IPS-15b (cell line): Measurements from ENCODE around the gene CAPN2.

Experiments
- H3K27me3 ChIP-seq: one replicate; pipeline ENCODE4 v1.6.1; 2013; ENCODE audit warnings: low read length; ENCODE audit not compliant: control insufficient read depth, insufficient read depth
- H3K36me3 ChIP-seq: one replicate; pipeline ENCODE4 v1.6.1; 2013; ENCODE audit warnings: low read length; ENCODE audit not compliant: control insufficient read depth, insufficient read depth
- H3K4me1 ChIP-seq: one replicate; pipeline ENCODE4 v1.6.1; 2013; ENCODE audit warnings: mild to moderate bottlenecking, low read length; ENCODE audit not compliant: control insufficient read depth, insufficient read depth
- H3K4me3 ChIP-seq: one replicate; pipeline ENCODE4 v1.5.1; 2013; ENCODE audit warnings: low read depth, low read length
- H3K9ac ChIP-seq: one replicate; pipeline ENCODE4 v1.6.1; 2013; ENCODE audit warnings: low read depth, mild to moderate bottlenecking, low read length
- H3K9me3 ChIP-seq: one replicate; pipeline ENCODE4 v1.6.1; 2013; ENCODE audit warnings: mild to moderate bottlenecking, low read length; ENCODE audit not compliant: control insufficient read depth, insufficient read depth

CAPN2 gene

DNA sequence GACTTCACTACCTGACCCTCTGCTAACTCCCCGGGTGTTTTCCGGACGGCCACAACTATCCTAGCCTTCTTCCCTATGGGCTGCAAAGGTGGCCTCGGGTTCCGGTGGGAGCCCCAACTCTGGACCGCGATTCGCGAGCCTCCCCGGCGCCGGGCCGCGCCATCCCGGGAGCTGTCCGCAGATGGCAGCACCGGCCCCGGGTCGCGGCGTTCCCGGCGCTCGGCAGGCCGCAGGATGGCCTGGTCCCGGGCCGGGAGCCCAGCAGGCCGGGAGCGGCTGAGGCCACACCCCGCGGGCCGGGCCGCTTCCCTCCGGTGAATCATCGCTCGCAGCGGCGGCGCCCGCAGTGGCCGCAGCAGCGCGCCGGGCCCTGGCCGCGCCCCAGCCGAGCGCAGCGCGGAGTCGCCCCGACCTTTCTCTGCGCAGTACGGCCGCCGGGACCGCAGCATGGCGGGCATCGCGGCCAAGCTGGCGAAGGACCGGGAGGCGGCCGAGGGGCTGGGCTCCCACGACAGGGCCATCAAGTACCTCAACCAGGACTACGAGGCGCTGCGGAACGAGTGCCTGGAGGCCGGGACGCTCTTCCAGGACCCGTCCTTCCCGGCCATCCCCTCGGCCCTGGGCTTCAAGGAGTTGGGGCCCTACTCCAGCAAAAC lies at the start of gene CAPN2:
Gene CAPN2 (plus strand): TSS at position 346 of the 656 bp plus-strand sequence. CDS start 102 bp downstream, at position 448.
- Histone ChIP-seq H3K4me1 (peaks cover 14% of the 10 kb centered on the region), H3K36me3 (no peaks in the 10 kb centered on the region), H3K4me3 (peak within 1 kb of the TSS; percentile 68), H3K9ac (peak within 1 kb of the TSS; percentile 60), H3K9me3 (no peaks in the 10 kb centered on the region), H3K27me3 (peaks cover 46% of the 10 kb centered on the region)

DNA sequence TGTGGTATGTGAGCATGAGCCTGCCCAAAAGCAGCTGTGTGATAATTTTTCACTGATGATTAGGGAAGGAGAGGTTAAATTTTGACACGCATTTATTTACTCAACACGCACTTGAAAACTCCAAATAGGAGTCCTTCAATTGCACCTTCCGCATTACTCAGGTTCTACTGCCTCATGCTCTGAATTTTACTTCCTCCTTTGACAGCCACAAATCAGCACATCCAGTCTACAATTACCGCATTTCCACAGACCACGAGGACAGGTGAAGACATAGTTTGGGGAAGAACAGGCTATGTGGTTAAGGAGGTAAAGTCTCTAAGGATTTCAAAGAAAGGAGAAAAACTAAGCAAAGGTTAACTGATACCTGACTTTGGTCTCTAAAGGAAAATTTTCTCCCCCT lies 49.4 kb upstream of the CAPN2 start:
- Histone ChIP-seq H3K27me3 (no peaks in the 10 kb centered on the region), H3K36me3 (no peaks in the 10 kb centered on the region), H3K4me1 (peaks cover 2% of the 10 kb centered on the region), H3K9me3 (no peaks in the 10 kb centered on the region), H3K9ac (no peak overlapping the region), H3K4me3 (no peak overlapping the region)

DNA sequence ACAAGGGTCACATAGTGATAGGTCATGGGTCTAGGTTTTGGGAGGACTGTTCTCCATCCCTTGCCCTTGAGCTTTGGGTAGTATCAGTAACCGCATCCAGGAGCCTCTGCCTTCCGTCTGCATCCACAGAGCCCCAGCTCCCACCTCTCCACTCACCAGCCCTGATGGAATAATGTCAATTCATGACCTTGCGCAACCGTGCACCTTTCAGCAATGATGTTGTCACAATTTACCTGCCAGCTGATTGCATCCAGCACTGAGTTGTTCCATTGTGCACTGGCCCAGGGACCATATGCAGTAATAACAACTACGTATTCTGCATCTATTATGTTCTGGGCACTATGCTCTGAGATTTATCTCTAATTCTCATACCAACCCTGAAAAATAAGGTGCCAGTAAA lies 48.2 kb upstream of the CAPN2 start:
- H3K27me3 ChIP-seq = no peaks in the 10 kb centered on the region
- H3K9ac ChIP-seq = no peak overlapping the region
- H3K9me3 ChIP-seq = no peaks in the 10 kb centered on the region
- H3K4me1 ChIP-seq = peaks cover 2% of the 10 kb centered on the region
- no peak overlapping the region for H3K4me3 ChIP-seq
- no peaks in the 10 kb centered on the region for H3K36me3 ChIP-seq

DNA sequence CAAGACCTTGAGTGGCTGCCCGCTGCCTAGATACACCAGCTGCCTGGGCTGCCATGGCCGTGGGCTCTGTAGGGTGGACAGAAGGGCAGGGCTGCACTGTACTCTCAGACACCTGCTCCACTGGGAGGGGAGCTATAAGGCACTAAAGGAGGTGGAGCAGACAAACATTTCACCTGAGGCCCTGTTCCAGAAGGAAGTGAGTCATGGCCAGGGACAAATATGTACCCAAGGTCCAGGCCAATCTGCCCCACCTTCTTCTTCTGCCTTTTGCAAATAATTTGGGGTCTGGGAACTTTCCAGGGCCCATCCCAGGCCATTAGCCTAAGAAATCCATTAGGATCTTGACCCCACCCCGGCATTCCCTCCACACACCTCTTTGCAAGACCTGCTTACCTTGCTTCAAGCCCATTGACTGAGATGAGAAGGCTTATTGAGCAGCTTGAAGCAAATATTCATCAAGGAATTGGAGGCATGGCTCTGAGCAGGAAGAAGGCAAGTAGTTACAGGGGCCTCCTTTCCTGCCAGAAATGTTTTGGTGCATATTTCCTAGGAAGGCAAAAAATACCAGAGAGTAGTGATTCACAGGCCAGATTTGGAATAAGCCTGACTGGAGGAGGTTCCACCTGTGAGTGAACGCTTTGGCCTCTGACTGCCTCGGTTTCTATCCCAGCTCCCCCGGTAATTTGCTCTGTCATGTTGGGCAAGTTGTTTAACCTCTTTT lies 46.6 kb upstream of the CAPN2 start, which contains the start of gene CAPN8:
Gene CAPN8 (minus strand): TSS at position 110 of the 721 bp plus-strand sequence. CDS start 55 bp downstream, at position 55.
- Histone ChIP-seq H3K36me3 (no peaks in the 10 kb centered on the region), H3K27me3 (no peaks in the 10 kb centered on the region), H3K9ac (no peak within 1 kb of the TSS), H3K4me1 (peaks cover 2% of the 10 kb centered on the region), H3K4me3 (no peak within 1 kb of the TSS), H3K9me3 (no peaks in the 10 kb centered on the region)

DNA sequence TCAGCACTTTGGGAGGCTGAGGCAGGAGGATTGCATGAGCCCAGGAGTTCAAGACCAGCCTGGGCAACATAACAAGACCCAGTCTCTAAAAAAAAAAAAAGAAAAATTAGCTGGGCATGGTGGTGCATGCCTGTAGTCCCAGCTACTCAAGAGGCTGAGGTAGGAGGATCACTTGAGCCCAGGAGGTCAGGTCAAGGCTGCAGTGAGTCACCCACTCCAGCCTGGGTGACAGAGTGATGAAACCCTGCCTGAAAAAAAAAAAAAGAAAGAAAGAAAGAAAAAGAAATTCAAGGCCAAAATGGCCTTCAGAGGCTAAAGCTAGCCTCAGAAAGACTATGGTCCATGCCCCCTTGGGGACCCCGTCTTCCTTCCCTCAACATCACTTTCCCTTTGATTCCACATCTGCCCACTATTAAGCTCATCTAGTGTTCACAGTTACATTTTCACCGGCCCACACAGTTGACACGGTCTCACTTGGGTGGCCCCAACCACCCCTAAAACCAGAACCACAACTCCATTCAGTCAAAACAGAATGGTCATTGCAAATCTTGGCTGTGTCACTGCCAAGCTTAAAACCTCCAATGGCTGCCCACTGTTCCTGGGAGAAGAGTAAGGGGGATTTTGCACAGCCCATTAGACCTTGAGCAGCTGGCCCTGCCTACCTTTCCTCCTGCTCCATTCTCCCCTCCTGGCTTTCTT lies 44.7 kb upstream of the CAPN2 start:
- Histone ChIP-seq H3K4me1 (no peaks in the 10 kb centered on the region), H3K27me3 (no peaks in the 10 kb centered on the region), H3K36me3 (no peaks in the 10 kb centered on the region), H3K4me3 (no peak overlapping the region), H3K9ac (no peak overlapping the region), H3K9me3 (no peaks in the 10 kb centered on the region)

DNA sequence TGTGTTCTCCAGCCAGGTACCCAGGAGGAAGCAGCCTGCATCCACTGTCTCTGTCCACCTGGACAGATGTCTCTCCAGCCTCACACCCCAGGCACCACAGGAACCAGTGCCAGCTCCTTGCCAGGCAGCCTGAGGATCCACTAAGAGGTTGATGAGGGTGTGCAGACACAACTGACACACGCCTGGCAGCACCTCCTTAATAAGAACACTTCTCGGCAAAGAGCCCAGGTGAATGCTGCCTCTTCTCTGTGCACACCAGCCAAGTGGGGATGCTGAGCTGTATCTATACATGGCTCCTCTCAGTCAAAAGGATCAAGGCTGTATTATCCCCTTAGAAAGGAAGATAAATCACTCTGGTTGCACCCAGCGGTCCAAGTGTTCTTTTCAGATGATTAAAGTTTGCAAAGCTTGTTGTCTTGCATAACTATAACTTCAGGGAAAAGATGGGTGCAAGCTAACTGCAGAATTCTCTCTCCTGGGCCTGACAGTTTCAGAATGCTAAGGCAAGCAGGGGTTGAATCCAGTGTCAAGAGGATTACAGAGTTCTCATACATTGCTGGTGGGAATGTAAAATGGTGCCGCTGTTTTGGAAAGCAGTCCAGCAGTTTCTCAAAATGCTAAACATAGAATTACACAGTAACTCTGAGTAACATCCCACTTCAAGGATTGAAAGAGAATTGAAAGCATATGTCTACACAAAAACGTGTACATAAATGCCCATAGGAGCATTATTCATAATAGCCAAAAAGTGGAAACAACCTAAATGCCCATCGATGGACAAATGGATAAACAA lies 43.1 kb upstream of the CAPN2 start:
- Histone ChIP-seq H3K27me3 (no peaks in the 10 kb centered on the region), H3K36me3 (no peaks in the 10 kb centered on the region), H3K4me3 (no peak overlapping the region), H3K9ac (no peak overlapping the region), H3K4me1 (no peaks in the 10 kb centered on the region), H3K9me3 (peaks cover 4% of the 10 kb centered on the region)

DNA sequence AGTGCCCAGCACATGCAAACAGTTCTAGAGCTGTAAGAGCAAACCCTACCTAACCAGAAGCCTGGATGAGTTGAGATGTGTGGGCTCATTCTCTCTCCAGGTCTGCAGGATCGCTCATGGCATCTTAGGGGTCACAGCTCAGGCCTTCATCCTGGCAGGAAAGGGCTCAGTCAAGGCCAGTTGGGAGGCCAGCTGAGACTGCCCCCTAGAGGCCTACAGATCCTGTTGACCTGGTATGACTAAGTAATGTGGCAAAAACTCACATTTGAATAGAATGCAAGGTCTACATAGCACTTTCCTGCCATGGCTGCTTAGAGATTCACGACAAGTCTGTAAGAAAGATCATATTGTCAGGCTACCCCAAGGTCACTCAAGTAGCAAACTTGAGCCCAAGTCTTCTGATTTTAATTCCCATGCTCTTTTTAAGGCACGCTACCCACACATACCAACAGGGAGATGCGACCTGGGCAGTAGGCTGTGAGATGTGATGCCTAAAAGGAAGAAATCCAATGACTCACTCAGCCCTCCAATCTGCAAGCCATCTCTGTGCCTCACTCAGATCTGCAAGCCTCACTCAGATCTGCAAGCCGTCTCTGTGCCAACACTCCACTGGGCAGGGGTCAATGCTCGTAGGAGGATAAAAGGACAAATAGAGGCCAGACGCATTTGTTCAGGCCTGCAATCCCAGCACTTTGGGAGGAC lies 41.7 kb upstream of the CAPN2 start:
- no peaks in the 10 kb centered on the region for H3K27me3 ChIP-seq
- no peaks in the 10 kb centered on the region for H3K36me3 ChIP-seq
- no peak overlapping the region for H3K4me3 ChIP-seq
- peaks cover 6% of the 10 kb centered on the region for H3K9me3 ChIP-seq
- no peak overlapping the region for H3K9ac ChIP-seq
- H3K4me1 ChIP-seq = no peaks in the 10 kb centered on the region

DNA sequence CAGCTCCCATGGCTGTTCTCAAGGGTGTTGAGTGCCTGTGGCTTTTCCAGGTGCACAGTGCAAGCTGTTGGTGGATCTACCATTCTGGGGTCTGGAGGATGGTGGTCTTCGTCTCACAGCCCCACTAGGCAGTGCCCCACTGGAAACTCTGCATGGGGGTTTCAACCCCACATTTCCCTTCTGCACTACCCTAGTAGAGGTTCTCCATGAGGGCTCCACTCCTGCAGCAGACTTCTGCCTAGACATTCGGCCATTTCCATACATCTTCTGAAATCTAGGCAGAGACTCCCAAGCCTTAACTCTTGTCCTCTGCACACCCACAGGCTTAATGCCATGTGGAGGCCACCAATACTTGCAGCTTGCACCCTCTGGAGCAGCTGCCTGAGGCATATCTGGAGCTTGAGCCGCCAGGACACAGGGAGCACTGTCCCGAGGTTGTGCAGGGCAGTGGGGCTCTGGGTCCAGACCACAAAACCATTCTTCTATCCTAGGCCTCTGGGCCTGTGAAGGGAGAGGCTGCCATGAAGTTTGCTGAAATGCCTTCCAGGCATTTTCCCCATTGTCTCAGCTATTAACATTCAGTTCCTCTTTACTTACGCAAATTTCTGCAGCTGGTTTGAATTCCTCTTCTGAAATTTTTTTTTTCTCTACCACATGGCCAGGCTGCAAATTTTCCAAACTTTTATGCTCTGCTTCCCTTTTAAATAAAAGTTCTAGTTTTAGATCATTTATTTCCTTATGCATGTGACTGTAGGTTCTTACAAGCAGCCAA lies 38.0 kb upstream of the CAPN2 start:
- Histone ChIP-seq H3K4me3 (no peak overlapping the region), H3K36me3 (no peaks in the 10 kb centered on the region), H3K9ac (no peak overlapping the region), H3K9me3 (peaks cover 6% of the 10 kb centered on the region), H3K27me3 (no peaks in the 10 kb centered on the region), H3K4me1 (no peaks in the 10 kb centered on the region)

DNA sequence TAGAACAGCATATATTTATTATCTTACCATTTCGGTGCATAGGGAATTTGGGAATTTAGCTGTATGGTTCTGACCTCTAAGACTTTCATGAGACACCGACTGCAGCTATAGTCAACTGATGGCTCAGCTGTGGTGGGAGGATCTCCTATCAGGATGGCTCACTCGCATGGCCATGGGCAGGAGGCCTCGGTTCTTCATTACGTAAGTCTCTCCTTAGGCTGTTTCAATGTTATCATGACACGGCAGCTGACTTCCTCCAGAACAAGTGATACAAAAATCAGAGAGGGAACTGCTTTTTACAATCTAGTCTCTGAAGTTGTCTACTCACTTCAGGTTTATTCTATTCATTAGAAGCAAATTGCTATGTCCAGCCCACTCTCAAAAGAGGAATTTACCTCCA lies 33.5 kb upstream of the CAPN2 start:
- H3K27me3 ChIP-seq = peaks cover 6% of the 10 kb centered on the region
- H3K4me3 ChIP-seq = no peak overlapping the region
- H3K9me3 ChIP-seq = peaks cover 6% of the 10 kb centered on the region
- no peak overlapping the region for H3K9ac ChIP-seq
- no peaks in the 10 kb centered on the region for H3K36me3 ChIP-seq
- H3K4me1 ChIP-seq = no peaks in the 10 kb centered on the region

DNA sequence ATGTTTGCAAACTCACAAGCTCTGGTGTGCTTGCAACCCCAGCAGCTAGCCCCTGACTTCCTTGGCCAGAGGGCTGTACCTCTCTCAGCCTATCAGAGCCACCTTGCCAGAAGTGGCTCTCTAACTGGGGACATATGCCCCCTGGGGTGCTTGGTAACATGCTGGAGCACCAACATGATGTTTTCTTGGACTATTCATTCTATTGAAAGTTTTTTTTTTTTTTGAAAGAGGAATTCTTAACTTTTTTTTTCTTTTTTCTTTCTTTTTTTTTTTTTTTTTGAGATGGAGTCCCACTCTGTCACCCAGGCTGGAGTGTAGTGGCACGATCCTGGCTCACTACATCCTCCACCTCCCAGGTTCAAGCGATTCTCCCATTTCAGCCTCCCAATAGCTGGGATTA lies 32.2 kb upstream of the CAPN2 start:
- Histone ChIP-seq H3K9me3 (no peaks in the 10 kb centered on the region), H3K9ac (no peak overlapping the region), H3K4me3 (no peak overlapping the region), H3K27me3 (peaks cover 7% of the 10 kb centered on the region), H3K36me3 (no peaks in the 10 kb centered on the region), H3K4me1 (no peaks in the 10 kb centered on the region)
